ENCODE measurements around the gene DNAH6. TPM values are rescaled to one million over a fixed set of nuclear protein-coding genes. Genes with fewer than 3 reads are reported as not detected.

The DNAH6 gene
- total RNA-seq, 1 donor from 2014 or later: 2.6 TPM

DNA sequence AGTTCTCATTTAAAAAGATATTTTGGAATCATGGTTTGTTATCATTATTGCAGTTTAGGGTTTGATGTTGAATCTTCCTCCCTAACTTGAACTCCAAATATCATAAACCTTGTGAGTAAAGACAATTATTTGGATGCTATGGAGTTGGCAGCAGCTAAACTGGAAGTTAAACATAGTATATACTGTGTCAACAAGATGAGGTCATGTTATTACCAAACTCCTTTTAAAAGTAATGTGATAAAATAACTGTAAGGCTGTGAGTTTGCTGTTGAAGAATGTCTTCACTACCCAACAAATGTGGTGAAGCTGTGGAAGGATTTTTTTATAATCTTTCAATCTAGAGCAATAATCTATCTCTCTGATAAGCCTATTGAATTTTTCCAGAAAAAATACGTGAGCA lies 16.0 kb downstream of the DNAH6 start:
- Mint-ChIP-seq H3K4me3 (no peak overlapping the region), H3K27ac (no peak overlapping the region), H3K9me3 (no peaks in the 10 kb centered on the region), H3K27me3 (ENCODE audit: insufficient read depth, low read depth) (no peaks in the 10 kb centered on the region), H3K36me3 (no peaks in the 10 kb centered on the region), H3K4me1 (peaks cover 3% of the 10 kb centered on the region)
- Histone ChIP-seq H3K27me3 (no peaks in the 10 kb centered on the region), H3K36me3 (no peaks in the 10 kb centered on the region), H3K4me3 (no peak overlapping the region), H2AFZ (replicated peaks) (no peak overlapping the region), H4K20me1 (ENCODE audit: low read depth) (no peaks in the 10 kb centered on the region), H3K9me3 (ENCODE audit: low read depth) (no peaks in the 10 kb centered on the region), H3K4me1 (no peaks in the 10 kb centered on the region), H3K4me2 (no peak overlapping the region), H3K27ac (no peak overlapping the region), H3F3A (ENCODE audit: low read depth) (no peaks in the 10 kb centered on the region), H3K79me2 (ENCODE audit: low read depth) (no peaks in the 10 kb centered on the region), H3K9ac (no peak overlapping the region)
- no peak for DNase-seq (ENCODE audit: low spot score)
- TF ChIP-seq EZH2 (IDR thresholded peaks at IDR 0.05): no peak
- TF ChIP-seq EZH2phosphoT487 (IDR thresholded peaks at IDR 0.05): no peak
- no peak for TF ChIP-seq CTCF (IDR thresholded peaks at IDR 0.05)

DNA sequence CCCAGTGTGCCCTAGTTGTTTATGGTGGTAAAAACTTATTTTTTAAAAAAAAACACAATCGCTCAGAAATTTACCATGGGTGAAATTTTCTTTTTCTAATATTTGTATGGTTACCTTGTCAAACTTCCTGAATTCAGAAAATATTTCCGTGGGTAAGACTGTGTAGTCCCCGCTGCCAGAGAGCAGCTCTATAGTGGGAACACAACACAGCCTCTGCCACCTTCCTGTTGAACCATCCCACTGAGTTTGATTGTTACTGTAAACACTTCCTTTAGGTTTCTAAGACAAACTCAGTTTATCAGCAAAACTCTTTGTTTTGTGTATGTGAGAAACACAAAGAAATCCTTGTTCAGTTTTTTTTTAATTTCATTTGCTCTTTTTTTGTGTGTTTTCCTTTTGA lies 17.9 kb downstream of the DNAH6 start:
- no peaks in the 10 kb centered on the region for H4K20me1 ChIP-seq (ENCODE audit: low read depth)

GRCh38 chr2:84537251-84537650 lies 21.0 kb downstream of the DNAH6 start:
- Histone ChIP-seq H3F3A (ENCODE audit: low read depth) (no peaks in the 10 kb centered on the region), H3K79me2 (ENCODE audit: low read depth) (no peaks in the 10 kb centered on the region), H3K36me3 (no peaks in the 10 kb centered on the region), H3K4me2 (no peak overlapping the region), H3K27me3 (no peaks in the 10 kb centered on the region), H2AFZ (replicated peaks) (no peak overlapping the region), H3K27ac (no peak overlapping the region), H3K4me3 (no peak overlapping the region), H3K9me3 (ENCODE audit: low read depth) (no peaks in the 10 kb centered on the region), H4K20me1 (ENCODE audit: low read depth) (no peaks in the 10 kb centered on the region), H3K9ac (no peak overlapping the region), H3K4me1 (no peaks in the 10 kb centered on the region)
- H3K4me3 Mint-ChIP-seq: no peak overlapping the region
- TF ChIP-seq CTCF (IDR thresholded peaks at IDR 0.05) (no peak), EZH2 (IDR thresholded peaks at IDR 0.05) (no peak), EZH2phosphoT487 (IDR thresholded peaks at IDR 0.05) (no peak)
- H3K27me3 Mint-ChIP-seq (ENCODE audit: insufficient read depth, low read depth): no peaks in the 10 kb centered on the region
- no peak for DNase-seq (ENCODE audit: low spot score)
- no peaks in the 10 kb centered on the region for H3K36me3 Mint-ChIP-seq
- H3K9me3 Mint-ChIP-seq: no peaks in the 10 kb centered on the region
- no peak overlapping the region for H3K27ac Mint-ChIP-seq
- H3K4me1 Mint-ChIP-seq: no peaks in the 10 kb centered on the region

More for the DNA sequence above, 17.9 kb downstream of the DNAH6 start:
- Histone ChIP-seq H3K27me3 (no peaks in the 10 kb centered on the region), H2AFZ (replicated peaks) (peak overlapping the region; percentile 36), H3K4me2 (no peak overlapping the region), H3K27ac (no peak overlapping the region), H3F3A (ENCODE audit: low read depth) (no peaks in the 10 kb centered on the region), H3K9me3 (ENCODE audit: low read depth) (no peaks in the 10 kb centered on the region), H3K79me2 (ENCODE audit: low read depth) (no peaks in the 10 kb centered on the region), H3K4me3 (no peak overlapping the region), H3K9ac (no peak overlapping the region), H3K4me1 (no peaks in the 10 kb centered on the region), H3K36me3 (no peaks in the 10 kb centered on the region)
- no peaks in the 10 kb centered on the region for H3K36me3 Mint-ChIP-seq
- no peak overlapping the region for H3K4me3 Mint-ChIP-seq
- no peak for TF ChIP-seq EZH2phosphoT487 (IDR thresholded peaks at IDR 0.05)
- no peak for TF ChIP-seq CTCF (IDR thresholded peaks at IDR 0.05)
- no peak for TF ChIP-seq EZH2 (IDR thresholded peaks at IDR 0.05)
- H3K9me3 Mint-ChIP-seq: no peaks in the 10 kb centered on the region
- H3K27ac Mint-ChIP-seq: no peak overlapping the region
- H3K27me3 Mint-ChIP-seq (ENCODE audit: insufficient read depth, low read depth): no peaks in the 10 kb centered on the region
- DNase-seq (ENCODE audit: low spot score): no peak
- peaks cover 3% of the 10 kb centered on the region for H3K4me1 Mint-ChIP-seq

All from neural progenitor cell (in vitro differentiated cells).